Adipose tissue (tissue), 3 donors: Measurements from ENCODE around the gene GPR161. TPM values are rescaled to one million over a fixed set of nuclear protein-coding genes. Genes with fewer than 3 reads are reported as not detected.
"Not testable (repeated sequence)": the region's sequence is repeated elsewhere in the genome, so short reads cannot be mapped to it uniquely, and the experiment has no call there.

Experiments used
- H3K27ac ChIP-seq: one replicate; pipeline ENCODE4 v1.5.1; 2013; ENCODE audit warnings: low read depth, low read length
- WGBS, 3 donors: extraction: QIAGEN DNeasy Blood & Tissue Kit; methylation state at CpG; one replicate each; pipeline ENCODE4 v1.1.7; 2013; 5-methylcytosine and 5-hydroxymethylcytosine counted together
- polyA plus RNA-seq, 3 donors: library from polyadenylated mRNA; stranded (reverse); fragments of 200-250 nt; gene quantifications; one replicate each; pipeline ENCODE4 v1.2.3, GENCODE V29; 2013
- donor health status: healthy with polysubstance abuse.
- donor health status: Bipolar disorder and iron deficiency.
- donor health status: healthy.

GPR161 gene
- polyA plus RNA-seq, 3 donors: 2.8 to 7.2 (median 4.4) TPM

- no peak overlapping the region for H3K27ac ChIP-seq
Measured at GRCh38 chr1:168079761-168080160, 57.0 kb downstream of the GPR161 start.

GRCh38 chr1:168069384-168069783, 67.3 kb downstream of the GPR161 start:
- no peak overlapping the region for H3K27ac ChIP-seq
- 88 to 92% (median 92%) methylated on average over 3 of the region's 3 CpGs for WGBS, 3 donors

- 80 to 89% (median 88%) methylated on average over 3 of the region's 3 CpGs for WGBS, 3 donors
- no peak overlapping the region for H3K27ac ChIP-seq
Measured at GRCh38 chr1:168065506-168065905, 71.2 kb downstream of the GPR161 start.

DNA sequence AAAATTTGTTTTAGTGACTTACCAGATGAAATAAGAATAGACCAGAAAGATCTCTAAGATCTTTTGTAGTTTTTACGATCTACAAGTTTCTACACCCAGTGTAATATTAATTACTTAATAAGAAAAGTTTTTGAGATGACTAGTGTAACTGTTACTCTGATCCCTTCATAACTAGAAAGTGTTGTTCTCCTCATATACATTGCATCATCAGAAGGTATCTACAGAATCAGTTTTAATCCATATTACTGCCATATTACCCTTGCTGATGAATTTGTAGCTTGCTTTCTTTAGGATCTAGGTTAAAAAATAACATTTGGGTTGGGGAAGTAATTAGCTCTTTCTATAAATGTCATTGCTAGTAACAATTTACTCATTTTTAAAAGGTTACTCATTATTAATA, 72.5 kb downstream of the GPR161 start:
- 97 to 100% (median 98%) methylated on average over 1 of the region's 1 CpG for WGBS, 3 donors
- H3K27ac ChIP-seq: no peak overlapping the region

- WGBS, 3 donors: 97 to 99% (median 98%) methylated on average over 2 of the region's 2 CpGs
- H3K27ac ChIP-seq: no peak overlapping the region
Measured at GRCh38 chr1:168057921-168058320, 78.8 kb downstream of the GPR161 start.

DNA sequence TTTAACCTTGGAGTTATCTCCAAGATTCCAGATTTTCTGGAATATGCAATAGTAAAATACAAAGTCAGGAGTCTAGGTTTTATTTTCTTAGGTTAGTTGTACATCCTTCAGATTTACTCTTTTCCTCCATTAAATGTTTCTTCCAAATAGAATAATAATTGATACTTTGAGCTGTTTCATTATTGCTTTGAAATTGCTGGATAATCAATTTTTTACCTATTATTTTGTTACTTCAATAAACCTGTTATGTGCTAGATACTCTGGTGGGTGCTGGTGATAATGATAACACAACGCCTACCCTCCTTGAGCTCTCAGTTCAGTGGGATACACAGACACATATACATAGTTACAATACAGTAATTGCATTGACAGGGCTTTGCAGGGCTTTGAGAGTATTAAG, 79.4 kb downstream of the GPR161 start:
- no peak overlapping the region for H3K27ac ChIP-seq
- WGBS, 3 donors: 95 to 100% (median 97%) methylated on average over 1 of the region's 1 CpG

- 67 to 81% (median 81%) methylated on average over 22 to 32 of the region's 35 CpGs for WGBS, 3 donors
- not testable (repeated sequence) for H3K27ac ChIP-seq
Measured at GRCh38 chr1:168056152-168056551, 80.6 kb downstream of the GPR161 start.

DNA sequence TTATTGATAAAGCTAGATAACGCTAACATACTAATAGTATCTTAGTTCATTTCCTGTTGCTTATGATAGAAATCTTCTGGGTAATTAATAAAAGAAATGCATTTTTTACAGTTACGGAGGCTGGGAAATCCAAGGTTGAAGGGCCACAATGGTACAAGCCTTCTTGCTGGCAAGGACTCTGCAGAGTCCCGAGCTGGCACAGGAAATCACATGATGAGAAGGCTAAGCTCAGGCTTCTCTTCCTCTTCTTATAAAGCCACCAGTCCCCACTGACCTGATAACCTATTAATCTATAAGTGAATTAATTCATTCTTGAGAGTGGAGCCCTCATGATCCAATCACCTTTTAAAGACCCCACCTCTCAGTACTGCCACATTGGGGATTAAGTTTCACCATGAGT, 82.6 kb downstream of the GPR161 start:
- WGBS, 3 donors: 59 to 81% (median 60%) methylated on average over 3 of the region's 3 CpGs

GRCh38 chr1:168053681-168054080, 83.0 kb downstream of the GPR161 start:
- whole genome bisulfite sequencing, 3 donors: 86 to 94% (median 87%) methylated on average over 2 of the region's 2 CpGs
- no peak overlapping the region for H3K27ac ChIP-seq

More for the DNA sequence above, 82.6 kb downstream of the GPR161 start:
- H3K27ac ChIP-seq: no peak overlapping the region

DNA sequence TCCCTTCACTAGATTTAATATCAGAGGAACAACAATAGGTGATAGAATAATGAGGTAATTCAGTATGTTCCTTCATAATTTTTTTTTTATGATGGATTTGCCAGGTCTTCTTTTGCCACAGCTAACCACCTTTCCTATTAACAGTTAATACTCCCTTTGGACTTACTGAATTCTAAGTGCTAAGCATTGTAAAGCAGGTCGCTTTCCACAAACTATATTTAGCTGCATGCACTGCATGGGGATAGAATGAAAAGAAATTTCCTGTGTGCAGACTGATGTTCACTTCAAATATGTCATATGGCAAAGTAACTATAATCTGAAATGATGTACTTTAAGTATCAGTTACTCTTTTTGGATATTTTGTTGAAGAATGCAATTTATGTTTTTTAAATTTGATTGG, 85.8 kb downstream of the GPR161 start:
- no peak overlapping the region for H3K27ac ChIP-seq
- 84 to 94% (median 92%) methylated on average over 1 of the region's 1 CpG for WGBS, 3 donors

- no peak overlapping the region for H3K27ac ChIP-seq
- WGBS, 3 donors: 93 to 95% (median 95%) methylated on average over 1 of the region's 1 CpG
Measured at GRCh38 chr1:168050307-168050706, 86.4 kb downstream of the GPR161 start.

DNA sequence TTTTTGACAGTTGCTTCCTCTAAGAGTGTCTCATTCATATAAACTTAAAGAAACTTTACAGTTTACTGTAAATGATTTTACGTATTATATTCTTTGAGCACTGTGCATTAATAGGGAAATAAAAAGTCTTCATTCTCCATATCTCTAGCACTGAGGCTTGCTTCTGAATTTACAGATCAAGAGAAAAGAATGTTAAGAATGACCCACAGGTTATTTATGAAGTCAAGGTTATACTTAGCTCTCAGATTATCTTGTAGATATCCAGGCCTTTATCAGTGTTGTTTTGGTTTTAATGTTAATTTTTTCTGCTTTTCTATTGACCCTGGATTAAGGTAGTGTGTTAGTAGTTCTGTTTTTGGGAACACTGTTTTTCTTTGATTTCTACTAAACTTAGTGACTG, 91.4 kb downstream of the GPR161 start:
- H3K27ac ChIP-seq: no peak overlapping the region
- WGBS, 3 donors: 85 to 95% (median 95%) methylated on average over 1 of the region's 1 CpG

GRCh38 chr1:168042362-168042761, 94.4 kb downstream of the GPR161 start:
- no peak overlapping the region for H3K27ac ChIP-seq
- 96 to 99% (median 98%) methylated on average over 2 of the region's 2 CpGs for WGBS, 3 donors

DNA sequence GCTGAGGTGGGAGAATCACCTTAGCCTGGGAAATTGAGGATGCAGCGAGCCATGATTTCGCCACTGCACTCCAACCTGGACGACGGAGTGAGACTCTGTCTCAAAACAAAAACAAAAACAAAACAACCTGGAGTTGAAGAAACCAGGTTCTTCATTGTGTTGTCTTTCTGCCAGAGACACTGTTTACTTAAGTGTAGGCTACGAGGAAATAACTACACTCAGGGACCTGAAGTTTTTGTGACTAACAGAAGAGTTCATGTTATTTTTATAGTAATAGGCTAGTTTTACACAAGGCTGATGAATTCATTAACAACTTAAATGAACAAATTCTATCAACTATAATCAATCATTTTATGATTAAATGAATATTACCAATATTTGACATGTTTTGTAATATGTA, 101.4 kb downstream of the GPR161 start:
- H3K27ac ChIP-seq: no peak overlapping the region
- 87 to 97% (median 95%) methylated on average over 5 of the region's 5 CpGs for WGBS, 3 donors

DNA sequence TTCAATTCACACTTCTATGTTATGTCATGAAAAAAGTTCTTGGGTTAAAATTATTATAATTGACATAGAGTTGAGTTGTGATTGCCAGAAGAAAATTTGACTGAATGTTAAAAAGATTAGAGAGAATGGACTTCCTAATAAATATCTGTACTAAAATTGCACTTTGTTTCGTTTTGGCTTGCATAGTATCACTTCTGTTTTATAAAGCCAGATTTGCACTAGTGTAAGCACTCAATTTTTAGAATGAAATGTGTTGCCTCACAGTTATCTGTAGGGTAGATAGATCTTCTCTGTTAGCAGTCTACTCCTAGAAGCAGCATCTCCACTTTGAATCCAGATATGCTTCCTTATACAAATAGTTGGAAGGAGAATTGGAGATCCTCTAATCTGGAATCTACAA, 104.7 kb downstream of the GPR161 start:
- WGBS, 3 donors: 85 to 93% (median 86%) methylated on average over 1 of the region's 1 CpG
- H3K27ac ChIP-seq: no peak overlapping the region

DNA sequence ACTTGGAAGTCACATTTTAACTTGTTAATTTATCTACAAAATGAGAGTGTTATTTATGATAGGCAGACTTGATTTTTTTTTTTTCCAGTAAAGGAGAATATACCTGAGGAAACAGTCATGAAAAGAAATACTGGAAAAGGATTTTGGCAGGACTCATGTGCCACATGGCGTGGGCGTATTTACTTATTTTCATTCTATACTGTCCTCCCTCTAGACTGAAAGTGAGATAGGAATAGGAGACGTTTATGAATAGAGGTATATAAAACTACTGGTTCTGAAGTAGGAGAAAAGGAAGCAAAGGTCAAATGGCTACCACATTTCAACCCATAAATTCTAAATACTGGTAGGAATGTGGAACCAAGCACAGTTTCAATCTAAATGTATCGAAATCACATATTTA, 105.1 kb downstream of the GPR161 start:
- H3K27ac ChIP-seq: no peak overlapping the region
- WGBS, 3 donors: 84 to 92% (median 88%) methylated on average over 4 of the region's 4 CpGs

- 93 to 97% (median 93%) methylated on average over 5 of the region's 5 CpGs for WGBS, 3 donors
- H3K27ac ChIP-seq: no peak overlapping the region
Measured at GRCh38 chr1:168031198-168031597, 105.5 kb downstream of the GPR161 start.

Other genes starting within 250 kb of the GPR161 start
- under 1 TPM; 0.09 to 0.18 (median 0.11) TPM for gene ADCY10, start 222.8 kb downstream of the GPR161 start, polyA plus RNA-seq
- gene DCAF6, start 200.2 kb downstream of the GPR161 start, polyA plus RNA-seq: 10 to 100 TPM; 12.8 to 56.2 (median 29.1) TPM
- 10 to 100 TPM; 35.7 to 76.4 (median 70.7) TPM for gene MPC2, start 199.9 kb downstream of the GPR161 start, polyA plus RNA-seq
- gene TIPRL, start 42.0 kb upstream of the GPR161 start, polyA plus RNA-seq: 10 to 100 TPM in 2 of 3 donors, 1 to 10 TPM in 1; 9.1 to 21.6 (median 13.1) TPM
- gene SFT2D2, start 89.1 kb upstream of the GPR161 start, polyA plus RNA-seq: 1 to 10 TPM; 2.9 to 4.8 (median 4.6) TPM
- 1 to 10 TPM in 1 of 3 donors, under 1 TPM in 2; 0.79 to 1.1 (median 0.98) TPM for gene TBX19, start 143.9 kb upstream of the GPR161 start, polyA plus RNA-seq